Measurements from ENCODE around the gene ZNF423.

The ZNF423 gene

GRCh38 chr16:49439676-49440075 is 416.2 kb downstream of the ZNF423 start:
- no peak for DNase-seq (ENCODE audit: low read depth)
- H3K4me3 ChIP-seq (ENCODE audit: low read length) = no peak overlapping the region
- TF ChIP-seq CTCF (conservative IDR thresholded peaks at IDR 0.05; ENCODE audit: low read length) = no peak

GRCh38 chr16:49439050-49439449 is 416.9 kb downstream of the ZNF423 start:
- no peak for DNase-seq (ENCODE audit: low read depth)
- no peak overlapping the region for H3K4me3 ChIP-seq (ENCODE audit: low read length)
- no peak for TF ChIP-seq CTCF (conservative IDR thresholded peaks at IDR 0.05; ENCODE audit: low read length)
